Measurements from ENCODE around the gene CCSER1. TPM values are rescaled to one million over a fixed set of nuclear protein-coding genes. Genes with fewer than 3 reads are reported as not detected.

Gene CCSER1
- total RNA-seq, 2 donors from 2014 or later: 11.8 to 12.5 TPM

GRCh38 chr4:90274175-90274574 is 147.0 kb downstream of the CCSER1 start:
- Histone ChIP-seq H3K4me1 (no peaks in the 10 kb centered on the region), H3K27ac (no peak overlapping the region), H3K9me3 (peaks cover 0 to 8% of the 10 kb centered on the region in 2 donors), H3K36me3 (no peaks in the 10 kb centered on the region), H3K4me3 (no peak overlapping the region), H3K27me3 (no peaks in the 10 kb centered on the region)
- TF ChIP-seq CTCF (IDR thresholded peaks at IDR 0.05): no peak
- DNase-seq (ENCODE audit: low spot score): no peak

DNA sequence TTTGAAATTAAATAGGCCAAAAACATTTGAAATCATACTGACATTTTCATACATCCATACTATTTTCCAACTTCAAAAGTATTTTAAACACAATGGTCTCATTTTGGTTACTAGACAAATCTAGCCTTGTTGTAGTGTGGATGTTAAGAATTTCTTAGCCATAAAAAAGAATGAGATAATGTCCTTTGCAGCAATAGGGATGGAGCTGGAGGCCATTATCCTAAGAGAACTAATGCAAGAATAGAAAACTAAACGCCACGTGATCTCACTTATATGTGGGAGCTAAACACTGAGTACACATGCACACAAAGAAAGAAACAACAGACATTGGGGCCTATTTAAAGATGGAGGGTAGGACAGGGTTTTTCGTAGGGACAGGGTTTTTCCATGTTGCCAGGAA is 153.8 kb downstream of the CCSER1 start:
- Histone ChIP-seq H3K27me3 (no peaks in the 10 kb centered on the region), H3K27ac (no peak overlapping the region), H3K9me3 (no peaks in the 10 kb centered on the region), H3K4me3 (no peak overlapping the region), H3K4me1 (no peaks in the 10 kb centered on the region), H3K36me3 (no peaks in the 10 kb centered on the region)
- no peak for TF ChIP-seq CTCF (IDR thresholded peaks at IDR 0.05)
- DNase-seq (ENCODE audit: low spot score): no peak

DNA sequence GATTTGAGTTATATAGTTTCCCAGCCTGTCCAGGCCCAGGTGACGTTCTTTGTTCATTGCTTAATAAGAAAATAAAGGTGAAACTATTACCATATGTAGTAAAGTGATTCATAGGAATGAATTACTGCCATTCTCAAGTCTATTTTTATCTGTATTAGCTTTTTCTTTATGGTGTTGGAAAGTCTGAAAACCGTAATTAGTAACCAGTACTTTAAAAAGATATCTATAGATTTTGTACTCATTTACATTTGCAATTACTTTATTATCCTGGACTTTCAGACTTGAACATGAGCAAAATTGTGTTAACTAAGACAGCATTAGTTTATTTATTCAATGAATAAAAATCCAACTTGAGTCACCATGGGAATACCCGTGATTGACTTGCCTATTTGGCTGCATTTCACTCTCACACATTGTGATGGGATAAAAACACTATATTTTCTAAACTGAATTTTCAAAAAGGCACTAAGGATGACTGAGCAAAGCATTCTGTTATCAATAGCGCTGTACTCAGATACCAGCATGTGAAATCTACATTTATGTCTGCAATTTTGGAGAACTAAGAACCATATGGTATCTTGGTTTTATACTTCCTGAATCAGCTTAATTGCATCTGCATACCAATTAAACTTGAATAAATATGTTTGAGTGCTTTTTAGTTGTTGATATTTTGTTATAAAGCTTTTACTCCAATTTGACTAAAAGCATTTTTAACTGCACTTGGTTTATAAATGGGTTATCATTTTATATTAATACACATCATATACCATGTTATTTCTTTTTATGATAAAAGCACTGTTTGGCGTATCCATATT is 154.6 kb downstream of the CCSER1 start:
- no peak overlapping the region for H3K27ac ChIP-seq
- no peaks in the 10 kb centered on the region for H3K27me3 ChIP-seq
- no peak overlapping the region for H3K4me3 ChIP-seq
- no peaks in the 10 kb centered on the region for H3K36me3 ChIP-seq
- H3K4me1 ChIP-seq: no peaks in the 10 kb centered on the region
- no peaks in the 10 kb centered on the region for H3K9me3 ChIP-seq
- no peak for TF ChIP-seq CTCF (IDR thresholded peaks at IDR 0.05)
- no peak for DNase-seq (ENCODE audit: low spot score)

- TF ChIP-seq CTCF (IDR thresholded peaks at IDR 0.05): no peak
Measured at GRCh38 chr4:90290345-90290744, 163.2 kb downstream of the CCSER1 start.

GRCh38 chr4:90292438-90292837 is 165.2 kb downstream of the CCSER1 start:
- H3K36me3 ChIP-seq: no peaks in the 10 kb centered on the region
- H3K27ac ChIP-seq: no peak overlapping the region
- no peaks in the 10 kb centered on the region for H3K27me3 ChIP-seq
- H3K4me3 ChIP-seq: no peak overlapping the region
- no peaks in the 10 kb centered on the region for H3K9me3 ChIP-seq
- H3K4me1 ChIP-seq: no peaks in the 10 kb centered on the region
- DNase-seq (ENCODE audit: low spot score): no peak
- no peak for TF ChIP-seq CTCF (IDR thresholded peaks at IDR 0.05)

More at GRCh38 chr4:90290345-90290744, 163.2 kb downstream of the CCSER1 start:
- Histone ChIP-seq H3K4me1 (no peaks in the 10 kb centered on the region), H3K4me3 (no peak overlapping the region), H3K36me3 (no peaks in the 10 kb centered on the region), H3K27ac (no peak overlapping the region), H3K27me3 (no peaks in the 10 kb centered on the region), H3K9me3 (no peaks in the 10 kb centered on the region)
- no peak for DNase-seq (ENCODE audit: low spot score)

DNA sequence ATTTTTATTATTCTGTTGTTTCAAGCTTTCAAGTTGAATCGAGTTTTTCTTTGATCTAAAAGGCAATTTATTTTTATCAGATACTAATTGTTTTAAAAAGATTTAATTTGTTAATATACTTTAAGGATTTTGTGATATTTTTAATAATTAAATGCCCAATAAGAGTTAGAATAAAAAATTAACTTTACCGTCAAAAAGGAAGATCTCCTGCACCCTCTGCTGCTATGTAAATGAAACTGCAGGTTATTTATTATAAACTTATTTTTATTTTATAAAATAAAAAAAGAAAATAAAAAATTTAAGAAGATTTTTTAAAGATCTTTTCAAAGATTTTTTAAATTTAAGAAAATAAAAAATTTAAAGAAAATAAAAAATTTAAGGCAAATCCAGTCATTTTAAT is 166.1 kb downstream of the CCSER1 start:
- Histone ChIP-seq H3K4me1 (no peaks in the 10 kb centered on the region), H3K27me3 (no peaks in the 10 kb centered on the region), H3K4me3 (no peak overlapping the region), H3K27ac (no peak overlapping the region), H3K36me3 (no peaks in the 10 kb centered on the region), H3K9me3 (no peaks in the 10 kb centered on the region)
- peak; percentile 38 to 65 for TF ChIP-seq CTCF (IDR thresholded peaks at IDR 0.05)
- DNase-seq (ENCODE audit: low spot score): no peak
